GM18870 (cell line): Measurements from ENCODE around the gene POLRMT.

Source experiments
- ATAC-seq: cut with Tn5 transposase; IDR thresholded peaks from one replicate; pipeline ENCODE4 v1.9.1; 2021; ENCODE audit warnings: moderate library complexity; ENCODE audit not compliant: unreplicated experiment

Gene POLRMT

DNA sequence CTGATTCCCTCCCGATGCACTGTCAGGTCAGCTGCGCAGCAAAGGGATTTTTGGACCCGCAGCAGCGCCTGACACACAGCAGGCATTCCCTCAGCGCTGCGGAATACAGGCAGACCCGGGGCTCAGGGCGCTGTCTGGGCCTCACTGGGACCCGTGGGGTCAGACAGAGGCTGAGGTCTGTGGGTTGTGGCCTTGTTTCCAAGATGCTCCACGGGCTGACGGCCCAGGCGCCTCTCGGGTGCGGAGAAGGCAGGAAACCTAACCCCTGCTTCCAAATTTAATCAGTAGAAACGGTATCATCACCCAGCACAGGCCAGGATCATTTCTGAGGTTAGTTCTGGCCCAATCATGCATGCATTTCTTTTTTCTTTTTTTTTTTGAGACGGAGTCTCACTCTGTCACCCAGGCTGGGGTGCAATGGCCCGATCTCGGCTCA is 30.4 kb upstream of the POLRMT start:
- ATAC-seq = no peak

DNA sequence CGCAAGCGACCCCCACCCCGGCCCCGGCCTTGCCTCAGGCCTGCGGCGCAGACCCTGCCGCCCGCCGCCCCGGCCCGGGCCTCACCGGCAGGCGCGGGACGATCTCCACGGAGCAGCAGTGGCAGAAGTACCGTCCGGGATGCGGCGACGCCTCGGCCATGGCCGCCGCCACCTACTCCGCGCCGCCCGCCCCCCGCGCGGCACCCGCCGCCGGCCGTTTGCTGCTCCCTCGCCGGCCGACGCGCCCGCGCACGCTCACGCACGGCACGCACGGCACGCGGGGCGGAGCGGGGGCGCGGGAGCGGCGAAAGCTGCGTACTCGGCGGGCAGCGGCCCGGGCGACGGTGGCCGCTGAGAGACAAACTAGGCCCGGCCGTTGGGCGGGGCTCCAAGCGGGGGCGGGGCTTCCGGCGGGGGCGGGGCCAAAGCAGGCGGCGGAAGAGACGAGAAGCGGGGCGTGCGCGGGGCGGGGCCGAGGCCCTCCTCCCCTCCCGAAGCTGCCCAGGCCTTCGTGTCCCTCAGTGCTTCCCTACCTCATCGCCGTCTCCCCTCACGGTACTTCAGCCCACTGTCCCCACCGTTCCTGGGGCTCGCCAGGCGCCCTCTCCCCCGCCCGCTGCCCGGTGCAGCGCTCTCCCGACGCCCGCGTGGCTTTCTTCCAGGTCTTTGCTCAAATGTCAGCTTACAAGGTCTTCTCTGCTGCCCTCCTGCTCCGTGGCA is 29.8 kb upstream of the POLRMT start, which contains the start of gene RNF126:
Gene RNF126, minus strand, starts transcription at position 253 of the 720 bp plus-strand sequence. Its CDS starts 93 bp downstream, at position 160.
- no peak for ATAC-seq

DNA sequence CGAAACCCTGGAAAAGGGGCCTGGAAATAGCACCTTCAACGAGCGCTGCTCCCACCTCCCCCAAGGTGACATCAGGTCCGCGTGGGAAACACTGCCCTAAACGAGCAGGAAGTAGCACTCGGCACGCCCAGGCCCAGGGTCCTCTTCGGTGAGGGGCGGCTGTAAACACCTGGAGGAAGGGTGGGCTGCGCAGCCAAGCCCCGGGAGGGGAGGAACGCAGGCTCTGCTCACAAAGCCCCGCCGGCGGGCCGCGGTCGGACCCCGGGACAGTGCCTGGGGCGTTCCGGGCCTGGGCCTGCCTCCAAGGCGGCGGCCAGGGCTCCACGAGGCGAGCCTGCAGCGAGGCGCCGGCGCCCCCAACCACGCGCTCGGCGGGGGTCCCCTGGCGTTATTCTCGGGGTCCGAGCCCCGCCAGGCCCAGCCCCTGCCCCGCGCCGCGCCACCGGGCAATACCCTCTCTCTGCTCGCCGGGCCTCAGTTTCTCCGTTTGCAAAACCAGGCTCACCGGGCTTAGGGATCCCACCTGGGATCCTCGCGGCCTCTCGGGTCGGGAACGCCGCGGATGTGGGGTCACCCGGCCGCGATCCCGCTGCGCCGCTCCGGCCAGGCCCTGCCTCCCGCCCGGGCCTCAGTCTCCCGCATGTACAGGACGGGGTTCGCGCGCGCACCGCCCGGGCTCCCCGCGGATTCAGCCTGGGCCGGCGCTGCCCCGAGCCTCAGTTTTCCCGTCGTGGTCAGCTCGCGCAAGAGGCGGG is 29.0 kb upstream of the POLRMT start:
- no peak for ATAC-seq

DNA sequence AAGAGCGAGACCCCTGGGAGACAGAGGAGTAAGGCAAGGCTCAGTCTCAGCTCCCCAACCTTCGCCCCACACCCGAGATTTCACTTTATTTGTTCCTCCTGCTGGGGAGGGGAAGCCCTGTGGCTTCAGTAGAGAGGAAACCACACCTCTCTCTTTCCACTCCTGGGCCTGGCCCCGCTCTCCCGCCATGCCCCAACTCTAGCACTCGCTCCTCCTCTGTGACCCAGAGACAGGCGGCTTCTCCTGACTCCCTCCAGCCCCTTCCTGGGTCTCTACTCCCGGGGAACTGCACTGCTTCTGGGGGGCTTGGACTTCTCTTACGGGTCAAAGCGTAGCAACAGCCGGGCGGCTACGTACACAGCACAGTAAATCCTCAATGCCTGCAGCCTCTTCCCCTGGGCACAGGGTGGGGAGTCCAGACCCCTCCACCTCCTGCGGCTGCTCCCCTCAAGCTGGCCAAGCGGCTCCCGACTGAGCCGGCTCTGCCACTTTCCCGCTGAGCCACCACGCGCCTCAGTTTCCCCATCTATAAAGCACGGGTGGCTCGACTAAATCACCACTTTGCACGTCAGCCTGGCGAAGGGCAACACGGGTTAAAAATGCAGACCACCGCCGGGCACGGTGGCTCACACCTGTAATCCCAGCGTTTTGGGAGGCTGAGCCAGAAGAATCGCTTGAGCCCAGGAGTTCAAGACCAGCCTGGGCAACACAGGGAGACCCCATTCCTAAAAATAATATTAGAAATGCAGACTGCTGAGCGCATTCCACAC is 28.3 kb upstream of the POLRMT start:
- no peak for ATAC-seq

DNA sequence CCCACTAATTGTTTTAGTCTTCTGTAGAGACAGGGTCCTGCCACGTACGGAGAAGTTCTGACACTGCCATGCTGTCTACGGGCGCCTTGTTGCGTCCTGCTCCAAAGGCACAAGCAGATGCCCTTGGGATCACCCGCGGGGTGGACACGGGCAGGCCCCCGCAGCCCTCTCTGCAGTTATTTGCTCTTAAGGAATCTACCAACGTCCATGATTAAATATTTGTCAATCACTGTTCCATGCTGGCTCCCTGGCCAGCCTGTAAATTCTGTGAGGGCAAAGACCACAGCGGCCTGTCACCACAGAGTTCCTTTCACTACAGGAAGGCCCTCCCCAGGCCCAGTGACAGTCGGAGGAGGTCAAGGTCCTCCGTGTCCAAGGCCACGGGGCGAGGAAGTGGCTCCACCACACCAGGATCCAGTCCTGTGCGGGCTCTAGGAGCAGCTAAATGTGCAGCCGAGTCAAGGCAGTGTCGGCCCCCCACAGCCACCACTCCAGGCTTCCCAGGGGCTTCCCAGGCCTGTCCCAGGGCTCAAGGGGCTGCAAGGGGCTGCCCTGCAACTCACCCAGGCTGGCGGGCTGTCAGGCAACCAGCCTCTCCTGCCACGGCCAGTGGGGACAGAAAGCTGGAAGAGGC is 27.6 kb upstream of the POLRMT start:
- no peak for ATAC-seq

DNA sequence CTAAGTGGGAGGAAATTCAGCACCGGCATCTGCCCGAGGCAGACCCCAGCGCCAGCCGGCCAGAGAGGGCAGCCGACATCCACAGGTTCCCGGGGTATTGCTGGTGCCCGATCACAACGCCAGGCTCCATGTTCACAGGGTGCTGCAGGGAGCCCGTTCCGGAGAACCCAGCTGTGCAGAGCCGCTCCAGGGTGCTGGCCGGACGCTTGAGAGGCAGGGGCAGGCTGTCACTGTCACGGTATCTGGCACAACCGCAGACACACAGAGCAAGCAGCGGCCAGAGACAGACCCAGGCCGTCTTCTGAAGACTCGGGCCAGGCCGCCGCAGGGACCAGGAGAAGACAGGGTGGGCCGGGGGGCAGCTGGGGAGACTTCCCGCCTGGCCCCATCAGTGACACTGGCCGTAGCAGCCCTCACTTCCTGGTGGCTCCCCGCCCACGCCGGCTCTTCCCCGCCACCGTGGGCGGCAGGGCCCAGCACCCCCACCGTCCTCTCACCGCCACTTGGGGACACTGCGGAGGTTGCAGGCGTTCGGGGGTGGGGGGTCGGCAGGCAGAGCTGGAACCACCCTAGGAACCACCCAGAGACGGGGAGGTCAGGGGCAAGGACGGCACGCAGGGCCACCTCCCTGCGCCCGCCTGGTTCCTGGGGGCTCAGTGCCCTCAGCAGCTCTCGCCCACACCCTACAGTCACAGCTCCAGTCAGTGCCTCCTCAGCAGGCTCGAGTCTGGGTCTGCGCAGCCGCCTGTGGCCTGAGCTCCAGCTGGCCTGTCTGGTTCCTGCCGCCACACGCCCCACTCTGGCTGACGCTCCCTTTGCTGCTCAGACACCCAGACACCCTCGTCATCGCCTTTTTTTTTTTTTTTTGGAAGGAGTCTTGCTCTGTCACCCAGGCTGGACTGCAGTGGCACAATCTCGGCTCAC is 25.8 kb upstream of the POLRMT start:
- ATAC-seq = no peak

DNA sequence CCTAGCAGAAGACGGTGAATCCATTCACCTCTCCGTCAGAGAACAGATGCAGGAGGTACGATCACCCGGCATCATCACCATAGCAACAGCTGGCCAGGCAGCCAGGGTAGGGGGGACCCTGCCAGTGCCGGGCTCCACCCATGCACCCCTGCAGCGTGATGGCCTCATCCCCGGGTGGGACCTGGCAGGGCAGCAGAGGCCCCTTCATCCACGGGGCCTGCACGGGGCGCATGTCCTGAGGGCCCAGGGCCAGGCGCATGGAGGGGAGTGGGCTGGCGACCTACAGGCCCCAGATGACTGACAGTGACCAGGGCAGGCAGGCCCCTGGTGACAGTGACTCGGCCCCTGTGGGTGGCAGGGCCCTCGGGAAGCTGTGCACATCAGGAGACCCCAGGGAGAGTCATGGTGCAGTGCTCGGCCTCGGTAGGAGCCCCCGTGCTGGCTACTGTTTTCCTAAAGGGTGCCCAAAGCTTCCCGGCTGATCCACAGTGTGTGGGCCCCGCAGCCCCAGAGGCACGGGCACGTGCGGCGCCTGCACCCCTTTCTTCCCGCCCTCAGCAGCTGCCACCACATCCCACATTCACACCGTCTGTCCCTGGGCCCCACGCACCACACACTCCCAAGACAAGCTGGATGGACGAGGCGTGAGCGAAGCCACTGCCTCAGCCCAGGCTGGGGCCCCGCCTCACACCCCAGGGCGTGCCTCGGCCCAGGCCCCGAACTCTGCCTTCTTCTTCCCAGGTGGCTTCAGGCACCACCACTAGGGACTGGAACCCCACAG is 24.9 kb upstream of the POLRMT start:
- no peak for ATAC-seq

DNA sequence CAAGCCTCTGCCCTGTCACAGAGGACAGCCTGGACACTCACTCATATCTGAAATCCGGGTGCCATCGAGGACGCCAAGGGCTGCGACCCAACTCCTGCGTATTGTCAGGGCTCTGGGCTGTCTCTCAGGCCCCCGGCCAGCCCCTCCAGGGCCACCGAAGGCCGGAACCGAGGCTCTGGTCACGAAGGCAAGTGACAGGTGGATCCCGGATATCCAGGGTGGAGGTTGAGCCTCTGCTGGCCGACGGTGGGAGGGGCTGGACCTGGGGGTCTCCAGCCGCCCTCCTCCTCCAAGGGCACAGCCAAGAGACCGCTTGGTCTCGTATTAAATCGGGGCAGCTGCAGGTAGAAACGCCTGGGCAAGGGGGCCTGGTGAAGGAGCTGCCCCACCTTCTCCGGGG is 24.3 kb upstream of the POLRMT start:
- ATAC-seq = no peak

DNA sequence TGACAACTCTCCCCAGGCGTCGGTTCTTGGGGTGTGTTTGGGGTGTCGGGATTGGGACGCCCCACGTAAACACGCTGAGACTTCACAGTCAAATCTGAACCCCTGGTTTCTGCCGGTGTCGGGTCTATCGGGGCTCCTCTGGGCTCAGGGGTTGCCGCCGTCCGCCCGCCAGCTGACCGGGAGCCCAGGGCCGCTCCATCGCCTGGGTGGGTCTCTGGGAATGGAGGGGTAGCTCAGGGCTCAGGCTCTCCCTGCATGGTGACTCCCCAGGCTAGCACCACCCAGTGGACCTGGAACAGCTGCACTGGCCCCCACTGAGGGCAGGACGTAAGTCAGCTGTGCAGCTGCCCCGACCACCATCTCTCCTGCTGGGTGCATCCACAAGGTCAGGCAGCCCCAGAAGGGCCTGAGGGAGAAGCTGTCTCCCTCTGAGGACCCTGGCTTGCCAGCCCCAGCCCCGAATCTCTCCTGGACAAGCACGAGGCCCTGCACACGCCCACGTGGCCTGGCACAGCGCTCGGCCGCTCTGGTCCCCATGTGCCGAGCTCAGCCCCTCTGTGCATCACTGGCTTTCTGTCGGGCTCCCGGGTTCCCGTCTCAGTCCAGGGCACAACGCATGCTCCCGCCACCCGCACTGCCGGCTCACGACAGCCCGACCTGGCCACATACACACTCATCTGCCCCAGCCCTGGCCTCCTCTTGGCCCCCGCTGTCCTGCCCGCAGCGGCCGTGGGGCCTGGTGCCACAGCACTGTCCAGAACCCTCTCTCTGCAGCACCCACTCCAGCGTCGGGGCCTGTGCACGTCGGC is 23.6 kb upstream of the POLRMT start:
- no peak for ATAC-seq

DNA sequence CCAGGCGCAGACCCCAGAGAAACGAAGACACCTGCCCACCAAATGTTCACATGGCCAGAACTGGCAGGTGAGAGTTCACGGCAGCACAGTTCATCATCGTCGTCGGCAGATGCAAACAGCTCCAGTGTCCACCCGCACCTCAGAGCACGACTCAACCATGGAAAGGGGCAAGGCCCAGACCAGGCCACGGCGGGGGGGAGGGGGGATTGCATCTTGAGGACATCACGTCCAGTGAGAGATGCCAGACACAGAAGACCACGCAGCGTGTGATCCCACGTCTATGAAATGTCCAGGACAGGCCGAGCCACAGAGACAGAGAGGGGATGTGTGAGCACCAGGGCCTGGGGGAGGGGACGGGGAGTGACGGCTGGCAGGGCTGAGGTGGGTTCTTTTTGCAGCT is 22.4 kb upstream of the POLRMT start:
- ATAC-seq = no peak

DNA sequence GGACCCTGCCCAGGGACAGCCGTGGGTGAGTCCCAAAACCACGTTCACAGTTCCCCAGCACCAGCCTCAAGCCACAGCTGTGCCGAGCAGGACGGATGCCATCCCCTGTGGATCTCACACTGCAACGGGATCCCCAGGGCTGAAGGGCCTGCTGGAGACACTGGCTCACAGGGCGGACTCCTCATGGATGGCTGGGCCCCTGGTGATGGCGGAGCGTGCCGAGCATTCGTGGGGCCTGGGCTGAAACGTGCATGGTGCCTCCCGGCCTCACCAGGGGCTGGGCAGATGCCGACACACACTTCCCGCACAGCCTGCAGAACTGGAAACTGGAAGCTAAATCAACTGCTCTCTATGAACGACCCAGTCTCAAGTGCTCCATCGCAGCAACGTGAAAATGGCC is 20.1 kb upstream of the POLRMT start:
- ATAC-seq = no peak

DNA sequence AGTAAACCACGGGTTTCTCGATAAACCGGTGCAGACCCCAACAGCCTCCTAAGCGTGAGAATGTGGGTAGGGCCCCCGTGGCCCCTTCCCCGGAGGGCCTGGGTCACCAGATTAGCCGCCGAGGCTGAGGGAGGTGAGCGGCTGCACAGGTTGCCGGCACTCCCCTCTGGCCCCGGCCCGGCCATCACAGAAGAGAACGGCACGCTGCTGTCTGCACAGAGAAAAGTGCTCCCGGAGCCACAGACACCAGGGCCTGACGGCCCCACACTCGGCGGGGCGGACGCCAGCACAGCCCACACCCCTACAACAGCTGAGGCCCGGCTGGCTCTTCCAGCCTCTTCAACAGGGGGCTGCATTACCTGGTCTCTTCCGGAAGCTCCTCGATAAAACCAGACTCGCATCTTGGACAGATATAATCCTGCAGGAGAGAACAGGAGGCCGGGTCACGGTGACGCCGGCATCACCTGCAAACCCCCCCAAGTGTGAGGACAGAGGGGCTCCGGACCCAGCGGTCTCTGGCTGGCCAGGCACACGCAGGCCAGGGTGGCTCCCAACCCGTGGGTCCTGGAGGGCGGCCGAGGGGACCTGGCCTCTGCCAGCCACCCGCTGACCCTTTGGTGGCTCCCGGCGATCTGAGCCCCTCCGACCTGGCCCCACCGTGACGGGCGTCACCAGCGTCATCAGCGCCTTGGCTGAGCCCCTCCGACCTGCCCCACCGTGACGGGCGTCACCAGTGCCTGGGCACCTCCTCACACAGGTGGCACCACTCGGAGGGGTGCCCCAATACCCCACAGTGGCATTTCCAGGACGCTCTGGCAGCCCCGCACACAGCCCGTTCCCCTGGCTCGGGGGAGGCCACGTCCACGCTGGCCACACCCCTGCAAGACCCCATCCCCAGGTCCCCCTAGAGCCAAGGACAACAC is 19.4 kb upstream of the POLRMT start:
- ATAC-seq = no peak

DNA sequence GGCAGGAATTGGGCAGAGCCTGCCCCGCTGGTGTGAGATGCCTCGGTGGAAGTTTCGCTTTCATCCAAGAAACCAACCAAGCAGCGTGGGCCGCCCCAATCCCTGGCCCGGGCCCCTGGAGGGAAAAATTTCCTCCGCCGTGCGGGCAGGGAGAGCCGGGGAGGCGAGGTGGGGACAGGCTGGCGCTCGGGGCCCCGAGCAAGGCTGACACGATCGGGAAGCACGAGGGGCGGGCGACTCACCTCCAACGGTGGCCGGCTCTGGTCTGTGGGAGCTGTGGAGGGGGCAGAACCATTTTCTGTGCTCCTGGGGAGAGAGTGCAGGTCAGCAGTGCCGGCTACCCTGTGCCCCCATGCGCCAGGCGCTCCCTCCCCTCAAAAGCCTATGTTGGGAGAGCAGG is 18.7 kb upstream of the POLRMT start:
- ATAC-seq = no peak

DNA sequence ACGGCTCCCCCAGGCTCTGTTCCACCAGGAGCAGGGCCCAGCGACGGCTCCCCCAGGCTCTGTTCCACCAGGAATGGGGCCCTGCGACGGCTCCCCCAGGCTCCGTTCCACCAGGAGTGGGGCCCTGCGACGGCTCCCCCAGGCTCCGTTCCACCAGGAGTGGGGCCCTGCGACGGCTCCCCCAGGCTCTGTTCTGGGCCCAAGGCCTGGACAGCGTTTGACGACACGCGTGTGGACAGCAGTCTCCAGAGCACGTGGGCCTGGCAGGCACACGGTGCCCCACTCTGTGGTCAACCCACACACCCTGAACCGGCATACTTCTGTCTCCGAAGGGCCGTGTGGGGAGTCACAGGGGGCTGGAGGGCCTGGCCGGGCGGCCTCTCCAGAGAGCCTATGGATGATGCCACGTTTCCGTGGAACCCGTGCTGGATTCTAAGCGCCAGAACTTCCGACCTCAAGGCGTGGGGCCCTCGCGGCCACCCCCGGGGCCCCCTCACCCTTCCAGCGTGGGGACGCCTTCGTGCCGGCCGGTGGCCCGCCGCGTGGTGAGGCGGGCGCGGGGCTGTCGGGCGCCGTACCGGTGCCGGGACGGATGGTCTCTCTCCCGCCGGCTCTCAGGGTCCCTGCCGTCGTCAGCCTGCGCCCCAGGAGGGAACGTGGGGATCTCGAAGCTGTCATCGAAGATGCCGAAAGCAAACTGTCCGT is 17.9 kb upstream of the POLRMT start:
- ATAC-seq = no peak

DNA sequence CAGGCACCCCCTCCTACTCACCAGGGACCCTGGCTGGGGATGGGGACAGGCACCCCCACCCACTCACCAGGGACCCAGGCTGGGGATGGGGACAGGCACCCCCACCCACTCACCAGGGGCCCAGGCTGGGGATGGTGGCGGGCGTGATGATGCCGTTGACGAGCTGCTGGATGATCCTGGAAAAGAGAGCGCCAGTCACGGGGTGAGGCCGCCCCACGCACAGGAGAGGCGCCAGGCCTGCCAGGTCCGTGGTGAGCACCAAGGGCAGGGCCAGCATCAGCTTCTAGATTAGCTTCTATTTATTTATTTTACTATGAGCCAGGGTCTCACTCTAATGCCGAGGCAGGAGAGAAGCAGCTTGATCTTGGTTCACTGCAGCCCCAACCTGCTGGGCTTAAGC is 16.8 kb upstream of the POLRMT start:
- ATAC-seq = no peak

DNA sequence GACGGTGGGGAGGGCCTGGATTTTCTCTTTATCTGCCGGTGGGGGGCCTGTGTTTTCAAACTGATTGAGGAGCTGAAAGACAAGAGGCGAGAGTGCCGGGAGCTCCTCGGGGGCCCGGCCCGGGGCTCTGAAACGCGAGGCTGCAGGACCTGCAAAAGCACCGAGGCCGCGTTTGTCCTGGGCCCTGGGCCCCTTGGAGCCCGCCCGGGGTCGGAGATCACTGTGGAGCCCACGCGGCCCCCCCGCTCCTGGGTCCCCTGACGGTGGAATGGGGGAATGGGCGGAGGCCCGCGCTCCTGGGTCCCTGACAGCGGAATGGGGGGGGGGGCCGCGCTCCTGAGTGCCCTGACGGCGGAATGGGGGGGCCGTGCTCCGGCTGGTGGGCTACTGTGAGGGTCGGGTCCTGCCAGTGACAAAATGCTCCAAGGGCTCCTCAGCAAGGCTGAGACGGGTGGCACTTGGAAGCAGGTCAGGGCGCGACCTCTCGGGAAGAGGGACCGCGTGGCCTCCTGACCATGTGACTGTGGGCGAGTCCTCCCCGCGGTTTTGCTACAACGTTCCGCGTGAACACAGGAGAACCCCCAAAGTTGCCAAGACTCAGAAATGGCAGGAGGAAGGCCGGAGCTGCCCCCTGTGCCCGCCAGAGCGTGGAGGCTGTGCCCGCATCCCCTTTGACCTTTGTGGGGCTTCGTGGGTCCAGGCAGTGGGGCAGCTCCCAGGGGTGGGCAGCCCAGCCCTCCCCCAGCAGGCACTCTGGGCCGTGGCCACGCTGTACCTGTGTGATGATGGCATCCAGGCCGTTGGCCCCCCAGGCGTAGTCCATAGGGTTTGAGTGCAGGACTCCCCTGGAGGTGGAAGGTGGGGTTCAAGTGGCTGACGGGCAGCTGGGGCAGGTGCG is 15.8 kb upstream of the POLRMT start:
- no peak for ATAC-seq
